Activated CD8-positive, alpha-beta T cell treated with anti-CD3 and anti-CD28 coated beads for 36 hours (primary cell): Measurements from ENCODE around the gene CCDC73. TPM values are rescaled to one million over a fixed set of nuclear protein-coding genes. Genes with fewer than 3 reads are reported as not detected.
A peak's percentile ranks its signal among the peaks of the same experiment; 100 is the strongest.
"Not testable (repeated sequence)": the region's sequence is repeated elsewhere in the genome, so short reads cannot be mapped to it uniquely, and the experiment has no call there.

Source experiments
- ATAC-seq: fragments of 200-7000 bp; cut with Tn5 transposase; one replicate; pipeline ENCODE4 v1.10.0; 2021; ENCODE audit warnings: mild to moderate bottlenecking, moderate library complexity
- CTCF ChIA-PET: fragments of 350-600 bp; sonication (Branson Sonifier 250); formaldehyde crosslinking; loops from one replicate; lab custom pipeline; 2021; ENCODE audit warnings: antibody characterized with exemption; lab: Charles Lee
- POLR2A ChIA-PET: fragments of 350-600 bp; sonication (Branson Sonifier 250); formaldehyde crosslinking; loops from one replicate; lab custom pipeline; 2021; ENCODE audit warnings: antibody characterized with exemption; lab: Charles Lee
- DNase-seq: peaks from one replicate; pipeline ENCODE4 v3.0.0-alpha.2; 2020
- H3K27ac Mint-ChIP-seq: one replicate; pipeline ENCODE4 v1.8.0; 2021; ENCODE audit warnings: mild to moderate bottlenecking, mixed read lengths
- H3K27me3 Mint-ChIP-seq: one replicate; pipeline ENCODE4 v1.8.0; 2021; ENCODE audit warnings: mixed read lengths
- H3K36me3 Mint-ChIP-seq: one replicate; pipeline ENCODE4 v1.8.0; 2021; ENCODE audit warnings: low read depth, mixed read lengths
- H3K4me1 Mint-ChIP-seq: one replicate; pipeline ENCODE4 v1.8.0; 2021; ENCODE audit warnings: low read depth, mixed read lengths
- H3K4me3 Mint-ChIP-seq: one replicate; pipeline ENCODE4 v1.8.0; 2021; ENCODE audit warnings: mild to moderate bottlenecking, moderate library complexity, mixed read lengths
- H3K9me3 Mint-ChIP-seq: one replicate; pipeline ENCODE4 v1.8.0; 2021; ENCODE audit warnings: mixed read lengths
- CTCF ChIP-seq: fragments of 200-600 bp; IDR thresholded peaks from one replicate; pipeline ENCODE4 v1.8.0; 2022; ENCODE audit warnings: antibody characterized with exemption, mild to moderate bottlenecking
- intact Hi-C: fragments of 100-400 bp; cut with micrococcal nuclease; formaldehyde crosslinking; loops from one replicate; pipeline ENCODE4 v1.10.0; 2022
- total RNA-seq, 2 experiments: library from RNA; stranded (reverse); gene quantifications; one replicate each; pipeline ENCODE4 v1.2.3, GENCODE V29; 2021

The CCDC73 gene
- total RNA-seq, 2 experiments from 2014 or later = not detected

- no peak for ATAC-seq
- intact Hi-C loops = no loop called here
- H3K27ac Mint-ChIP-seq = no peak overlapping the region
- no peaks in the 10 kb centered on the region for H3K9me3 Mint-ChIP-seq
- H3K4me3 Mint-ChIP-seq = no peak overlapping the region
- H3K27me3 Mint-ChIP-seq = peaks cover 18% of the 10 kb centered on the region
- no peaks in the 10 kb centered on the region for H3K4me1 Mint-ChIP-seq
- ChIA-PET POLR2A (no interaction called here), CTCF (interaction anchor here (0.8 kb wide), 1 partner anchor 79 kb away, joined by 3 read pairs; no protein-coding TSS in a partner anchor)
- peak; percentile 38 for TF ChIP-seq CTCF
- no peaks in the 10 kb centered on the region for H3K36me3 Mint-ChIP-seq
- peak; percentile 6 for DNase-seq
Observed at GRCh38 chr11:32713496-32713895, 81.0 kb downstream of the CCDC73 start.

GRCh38 chr11:32708978-32709377, 85.5 kb downstream of the CCDC73 start:
- H3K4me3 Mint-ChIP-seq, H3K27ac Mint-ChIP-seq, DNase-seq, ATAC-seq, CTCF ChIA-PET, H3K36me3 Mint-ChIP-seq, intact Hi-C loops, POLR2A ChIA-PET, H3K9me3 Mint-ChIP-seq: not testable (repeated sequence)
- peaks cover 14% of the 10 kb centered on the region for H3K4me1 Mint-ChIP-seq
- peaks cover 22% of the 10 kb centered on the region for H3K27me3 Mint-ChIP-seq

- H3K27ac Mint-ChIP-seq = no peak overlapping the region
- H3K4me3 Mint-ChIP-seq = no peak overlapping the region
- no peak for TF ChIP-seq CTCF
- peaks cover 22% of the 10 kb centered on the region for H3K27me3 Mint-ChIP-seq
- peaks cover 14% of the 10 kb centered on the region for H3K4me1 Mint-ChIP-seq
- intact Hi-C loops = no loop called here
- ChIA-PET POLR2A (no interaction called here), CTCF (no interaction called here)
- DNase-seq (no peak), ATAC-seq (peak; percentile 49)
- peaks cover 1% of the 10 kb centered on the region for H3K9me3 Mint-ChIP-seq
- H3K36me3 Mint-ChIP-seq = no peaks in the 10 kb centered on the region
Observed at GRCh38 chr11:32706985-32707741, 87.3 kb downstream of the CCDC73 start.

- no peak overlapping the region for H3K27ac Mint-ChIP-seq
- H3K36me3 Mint-ChIP-seq = no peaks in the 10 kb centered on the region
- H3K4me3 Mint-ChIP-seq = no peak overlapping the region
- POLR2A ChIA-PET = no interaction called here
- peaks cover 1% of the 10 kb centered on the region for H3K9me3 Mint-ChIP-seq
- ATAC-seq (no peak), DNase-seq (no peak)
- CTCF ChIA-PET = no interaction called here
- H3K27me3 Mint-ChIP-seq = peaks cover 19% of the 10 kb centered on the region
- peaks cover 14% of the 10 kb centered on the region for H3K4me1 Mint-ChIP-seq
- TF ChIP-seq CTCF = no peak
- intact Hi-C loops = no loop called here
Observed at GRCh38 chr11:32705309-32706033, 89.0 kb downstream of the CCDC73 start.

- TF ChIP-seq CTCF = no peak
- H3K4me3 Mint-ChIP-seq = no peak overlapping the region
- intact Hi-C loops = no loop called here
- H3K9me3 Mint-ChIP-seq = peaks cover 1% of the 10 kb centered on the region
- no peak overlapping the region for H3K27ac Mint-ChIP-seq
- peaks cover 14% of the 10 kb centered on the region for H3K4me1 Mint-ChIP-seq
- ChIA-PET POLR2A (no interaction called here), CTCF (no interaction called here)
- no peak for ATAC-seq
- peaks cover 18% of the 10 kb centered on the region for H3K27me3 Mint-ChIP-seq
- no peaks in the 10 kb centered on the region for H3K36me3 Mint-ChIP-seq
- no peak for DNase-seq
Observed at GRCh38 chr11:32704775-32705174, 89.7 kb downstream of the CCDC73 start.
